Measurements from ENCODE around the gene KY. TPM values are rescaled to one million over a fixed set of nuclear protein-coding genes. Genes with fewer than 3 reads are reported as not detected.
A peak's percentile ranks its signal among the peaks of the same experiment; 100 is the strongest.

Gene KY
- total and polyA plus RNA-seq, 9 of the 15 experiments (the other 6 are each of a cell fraction or from before 2014, with no cell fraction given): not detected

- CTCF ChIA-PET (ENCODE audit: low intra/inter-chr PET ratio): no interaction called here
- H3K27me3 ChIP-seq (ENCODE audit: control insufficient read depth in 2 of 2, insufficient read depth in 2 of 2, low read length in 2 of 2): 0 out of 5 replicates have a peak, but pooled peaks cover 0 to under 1% of the 10 kb centered on the region in 2 experiments
- H3K4me2 ChIP-seq (ENCODE audit: insufficient read depth, low read length): no peak overlapping the region
- no peaks in the 10 kb centered on the region for H3K36me3 ChIP-seq (ENCODE audit: control insufficient read depth, insufficient read depth, low read length)
- ATAC-seq: no peak
- no peaks in the 10 kb centered on the region for H3K79me2 ChIP-seq (ENCODE audit: control insufficient read depth, insufficient read depth, low read length)
- H2AFZ ChIP-seq (ENCODE audit: low read depth, low read length): no peak overlapping the region
- in situ Hi-C loops (cut with MboI) (no loop called here), intact Hi-C loops (cut with micrococcal nuclease) (no loop called here)
- no TSS peak for BruUV-seq (replicated peaks)
- H4K20me1 ChIP-seq (replicated peaks; ENCODE audit: control insufficient read depth, insufficient read depth, low read length): no peaks in the 10 kb centered on the region
- no peak overlapping the region for H3K27ac ChIP-seq (ENCODE audit: extremely low read depth, low read depth, low read length)
- DNase-seq (ENCODE audit: extremely low read depth in 1 of 4, low spot score in 3 of 4): no peak
- 9% methylated on average over 5 of the region's 6 CpGs for WGBS (ENCODE audit: insufficient coverage, low coverage, missing lambda C conversion rate)
- H3K9ac ChIP-seq (ENCODE audit: insufficient read depth in 1 of 2, low read depth in 2 of 2, low read length in 2 of 2): no peak overlapping the region
- no peaks in the 10 kb centered on the region for H3K9me3 ChIP-seq (replicated peaks; ENCODE audit: control insufficient read depth, insufficient read depth, low read depth, low read length)
- POLR2A ChIA-PET: no interaction called here
- no peaks in the 10 kb centered on the region for H3K9me1 ChIP-seq (ENCODE audit: control insufficient read depth, insufficient read depth, low read length)
- TF ChIP-seq RBM39 (optimal IDR thresholded peaks at IDR 0.05; ENCODE audit: low read depth, low read length) (no peak), ZNF431 (CRISPR knock-in tag; IDR thresholded peaks at IDR 0.05) (peak; percentile 94)
- no peak overlapping the region for H3K4me3 ChIP-seq
- H3K4me1 ChIP-seq (replicated peaks in 1 of 2; ENCODE audit: control insufficient read depth in 2 of 2, insufficient read depth in 2 of 2, low read length in 2 of 2): no peaks in the 10 kb centered on the region
- no peak for FAIRE-seq
Measured at GRCh38 chr3:134568790-134569189, 82.0 kb downstream of the KY start.

GRCh38 chr3:134567605-134568004, 83.2 kb downstream of the KY start:
- no peak for ATAC-seq
- Histone ChIP-seq H3K9ac (ENCODE audit: insufficient read depth in 1 of 2, low read depth in 2 of 2, low read length in 2 of 2) (no peak overlapping the region), H3K4me3 (no peak overlapping the region), H3K79me2 (ENCODE audit: control insufficient read depth, insufficient read depth, low read length) (no peaks in the 10 kb centered on the region), H3K9me3 (replicated peaks; ENCODE audit: control insufficient read depth, insufficient read depth, low read depth, low read length) (no peaks in the 10 kb centered on the region), H3K9me1 (ENCODE audit: control insufficient read depth, insufficient read depth, low read length) (no peaks in the 10 kb centered on the region), H3K4me2 (ENCODE audit: insufficient read depth, low read length) (no peak overlapping the region), H4K20me1 (replicated peaks; ENCODE audit: control insufficient read depth, insufficient read depth, low read length) (no peaks in the 10 kb centered on the region), H2AFZ (ENCODE audit: low read depth, low read length) (no peak overlapping the region), H3K36me3 (ENCODE audit: control insufficient read depth, insufficient read depth, low read length) (no peaks in the 10 kb centered on the region), H3K27ac (ENCODE audit: extremely low read depth, low read depth, low read length) (no peak overlapping the region), H3K27me3 (ENCODE audit: control insufficient read depth in 2 of 2, insufficient read depth in 2 of 2, low read length in 2 of 2) (no peaks in the 10 kb centered on the region), H3K4me1 (replicated peaks in 1 of 2; ENCODE audit: control insufficient read depth in 2 of 2, insufficient read depth in 2 of 2, low read length in 2 of 2) (no peaks in the 10 kb centered on the region)
- FAIRE-seq: no peak
- POLR2A ChIA-PET: no interaction called here
- DNase-seq (ENCODE audit: extremely low read depth in 1 of 4, low spot score in 3 of 4): no peak
- CTCF ChIA-PET (ENCODE audit: low intra/inter-chr PET ratio): no interaction called here
- in situ Hi-C loops (cut with MboI) (no loop called here), intact Hi-C loops (cut with micrococcal nuclease) (no loop called here)
- BruUV-seq (replicated peaks): no TSS peak
- TF ChIP-seq GATA2 (CRISPR knock-in tag; IDR thresholded peaks at IDR 0.05) (no peak), RBM15 (IDR thresholded peaks at IDR 0.05; ENCODE audit: insufficient read depth, low read length) (no peak), TAL1 (IDR thresholded peaks at IDR 0.05) (no peak), ZSCAN32 (CRISPR knock-in tag; IDR thresholded peaks at IDR 0.05) (no peak), POLR3A (IDR thresholded peaks at IDR 0.05; ENCODE audit: borderline replicate concordance, extremely low read depth, insufficient read depth, insufficient read length) (no peak), POU5F1 (IDR thresholded peaks at IDR 0.05; ENCODE audit: borderline replicate concordance, low read depth, low read length, partially characterized antibody) (no peak), GATAD2B (IDR thresholded peaks at IDR 0.05; ENCODE audit: borderline replicate concordance) (no peak)
- TF ChIP-seq, protein P1, sequence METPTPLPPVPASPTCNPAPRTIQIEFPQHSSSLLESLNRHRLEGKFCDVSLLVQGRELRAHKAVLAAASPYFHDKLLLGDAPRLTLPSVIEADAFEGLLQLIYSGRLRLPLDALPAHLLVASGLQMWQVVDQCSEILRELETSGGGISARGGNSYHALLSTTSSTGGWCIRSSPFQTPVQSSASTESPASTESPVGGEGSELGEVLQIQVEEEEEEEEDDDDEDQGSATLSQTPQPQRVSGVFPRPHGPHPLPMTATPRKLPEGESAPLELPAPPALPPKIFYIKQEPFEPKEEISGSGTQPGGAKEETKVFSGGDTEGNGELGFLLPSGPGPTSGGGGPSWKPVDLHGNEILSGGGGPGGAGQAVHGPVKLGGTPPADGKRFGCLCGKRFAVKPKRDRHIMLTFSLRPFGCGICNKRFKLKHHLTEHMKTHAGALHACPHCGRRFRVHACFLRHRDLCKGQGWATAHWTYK (CRISPR knock-in tag; IDR thresholded peaks at IDR 0.05): no peak
- WGBS (ENCODE audit: insufficient coverage, low coverage, missing lambda C conversion rate): 13% methylated on average over 4 of the region's 4 CpGs

Data from K562 (cell line).